H54 (cell line): ENCODE data around the gene CACUL1.
"Not testable (repeated sequence)": the region's sequence is repeated elsewhere in the genome, so short reads cannot be mapped to it uniquely, and the experiment has no call there.

Experiments used
- DNase-seq: peaks from one replicate; pipeline ENCODE4 v3.0.0; 2011; ENCODE audit warnings: low spot score, mixed read lengths; ENCODE audit not compliant: insufficient read length
- FAIRE-seq: peaks from 3 replicates; lab custom pipeline; 2011; peaks lifted over from hg19 to GRCh38; lab: Jason Lieb, UNC
- POLR2A ChIP-seq: IDR thresholded peaks from 2 replicates; pipeline ENCODE4 v1.6.1; 2011; ENCODE audit warnings: low read depth, mild to moderate bottlenecking, low read length

The CACUL1 gene

DNA sequence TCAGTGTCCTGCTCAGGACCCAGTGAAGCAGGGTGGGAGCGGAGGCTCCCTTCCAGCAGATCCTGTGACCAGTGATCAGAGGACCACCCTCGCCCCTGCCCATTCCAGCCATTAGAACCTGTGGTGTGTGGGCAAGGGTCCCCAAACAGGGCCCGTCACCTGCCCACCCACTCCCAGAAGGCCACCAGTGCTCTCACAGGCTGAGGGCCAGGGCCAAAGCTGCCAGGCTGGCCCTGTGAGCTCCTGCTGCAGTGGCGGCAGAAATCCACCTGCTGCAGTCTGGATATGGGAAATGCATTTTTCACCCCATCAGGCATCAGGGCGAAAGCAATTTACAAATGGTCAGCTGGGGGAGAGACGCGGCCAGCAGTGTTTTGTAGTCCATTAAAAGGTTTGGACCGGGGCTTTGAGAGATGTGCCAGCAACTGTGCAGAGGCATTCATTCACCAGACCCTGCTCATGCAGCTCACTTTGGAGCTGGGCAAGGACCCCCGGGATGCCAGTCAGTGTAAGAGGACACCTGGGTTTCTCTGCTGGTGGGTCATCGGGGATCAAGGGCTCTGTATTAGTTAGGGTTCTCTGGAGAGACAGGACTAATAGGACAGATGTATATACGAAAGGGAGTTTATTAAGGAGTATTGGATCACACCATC, 84.2 kb downstream of the CACUL1 start:
- DNase-seq (no peak), FAIRE-seq (no peak)
- TF ChIP-seq POLR2A, result no peak

GRCh38 chr10:118669835-118670234, 84.9 kb downstream of the CACUL1 start:
- no peak for DNase-seq

GRCh38 chr10:118669020-118669791, 85.6 kb downstream of the CACUL1 start:
- FAIRE-seq (no peak), DNase-seq (no peak)
- no peak for TF ChIP-seq POLR2A

More at GRCh38 chr10:118669835-118670234, 84.9 kb downstream of the CACUL1 start:
- FAIRE-seq, result no peak
- no peak for TF ChIP-seq POLR2A

DNA sequence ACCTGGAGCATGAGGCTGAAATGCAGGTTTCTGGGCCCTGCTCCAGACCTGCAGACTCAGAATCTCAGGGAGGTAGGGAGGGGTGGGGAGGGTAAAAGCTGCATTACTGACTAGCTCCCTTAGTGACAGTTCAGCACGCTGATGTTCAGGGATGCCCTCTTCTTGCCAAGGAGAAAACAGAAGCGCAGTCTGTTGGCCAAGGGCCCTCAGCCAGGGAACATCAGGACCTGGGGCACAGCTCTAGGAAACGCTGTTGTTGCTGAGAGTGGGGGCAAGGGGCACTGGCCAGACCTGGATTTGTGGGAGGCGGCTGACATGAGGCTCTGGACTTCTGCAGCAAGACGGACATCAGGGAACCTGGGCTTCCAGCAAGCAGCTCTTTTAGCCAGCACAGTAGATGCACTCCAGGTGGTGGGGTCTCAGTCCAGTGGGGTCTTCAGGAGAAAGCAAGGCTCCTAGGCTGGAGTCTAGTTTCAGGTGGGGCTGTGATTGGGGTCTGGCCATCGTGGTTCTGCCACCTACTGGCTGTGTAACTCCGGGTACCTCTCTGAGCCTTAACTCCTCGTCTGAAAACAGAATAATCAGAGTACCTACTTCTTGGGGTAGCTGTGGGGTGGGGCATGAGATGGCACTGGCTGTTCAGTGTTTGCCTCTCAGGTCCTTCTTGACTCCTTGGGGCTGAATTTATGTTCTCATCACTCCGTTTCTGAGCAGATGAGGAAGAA, 86.4 kb downstream of the CACUL1 start:
- DNase-seq (no peak), FAIRE-seq (no peak)
- no peak for TF ChIP-seq POLR2A

GRCh38 chr10:118667732-118668131, 87.0 kb downstream of the CACUL1 start:
- FAIRE-seq, result no peak
- TF ChIP-seq POLR2A, result no peak
- DNase-seq, result no peak

- DNase-seq (no peak), FAIRE-seq (no peak)
- no peak for TF ChIP-seq POLR2A
These were observed 88.4 kb downstream of the CACUL1 start for GRCh38 chr10:118666350-118666749.

DNA sequence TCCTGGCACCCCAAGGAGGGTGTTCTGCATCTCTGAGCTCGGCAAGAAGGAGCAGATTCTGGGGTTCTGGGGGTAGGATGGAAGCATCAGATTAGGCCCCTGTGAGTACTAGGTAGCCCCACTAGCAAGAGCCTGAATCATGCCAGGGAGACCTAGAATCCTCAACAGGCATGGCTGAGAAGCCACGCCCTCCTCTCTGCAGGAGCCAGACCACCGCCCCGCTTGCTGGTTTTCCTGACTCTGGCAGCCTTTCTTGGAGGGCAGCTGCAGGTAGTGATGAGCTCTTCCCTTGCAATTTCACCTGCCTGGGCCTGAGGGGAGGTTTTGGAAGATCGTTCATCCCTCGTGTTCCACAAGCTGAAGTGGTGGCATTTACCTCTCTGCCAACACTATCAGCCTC, 90.4 kb downstream of the CACUL1 start:
- no peak for DNase-seq
- no peak for FAIRE-seq
- TF ChIP-seq POLR2A, result no peak

DNA sequence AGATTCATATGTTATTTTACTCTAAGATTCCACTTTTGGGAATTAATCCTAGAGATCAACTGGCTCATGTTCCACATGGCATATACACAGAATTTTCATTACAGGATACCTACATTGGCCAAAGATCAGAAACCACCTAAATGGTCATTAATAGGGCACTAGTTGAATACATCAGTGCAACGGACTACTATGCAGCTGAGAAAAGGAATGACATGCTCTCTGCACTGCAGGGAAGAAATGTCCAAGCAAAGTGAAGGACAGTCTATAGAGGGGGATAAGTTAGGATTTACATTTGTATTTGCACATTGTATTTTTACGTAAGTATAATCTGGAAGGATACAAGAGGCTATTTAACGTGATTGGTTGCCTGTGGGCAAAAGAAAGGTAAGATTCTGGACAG, 91.6 kb downstream of the CACUL1 start:
- TF ChIP-seq POLR2A, result no peak
- DNase-seq, result no peak
- no peak for FAIRE-seq

GRCh38 chr10:118662228-118663035, 92.3 kb downstream of the CACUL1 start:
- DNase-seq, result no peak
- TF ChIP-seq POLR2A, result no peak
- no peak for FAIRE-seq

DNA sequence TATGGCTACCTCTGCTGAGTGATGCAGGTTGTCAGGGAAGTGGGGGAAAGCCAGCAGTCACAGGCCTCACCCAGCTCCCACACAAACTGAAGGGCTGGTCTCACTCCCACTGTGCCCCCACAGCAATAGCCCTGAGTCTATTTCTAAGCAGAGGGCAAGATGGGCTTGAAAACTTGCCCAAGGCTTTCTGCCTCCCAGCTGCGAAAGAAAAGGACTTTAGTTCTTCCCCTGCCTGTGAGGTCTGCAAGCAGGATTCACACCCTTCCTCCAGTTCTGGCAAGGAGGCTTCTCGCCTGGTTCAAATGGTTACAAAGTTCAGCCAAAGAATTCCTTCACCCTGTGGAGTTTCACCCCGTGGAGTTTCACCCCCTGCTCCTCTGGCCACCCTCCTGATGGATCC, 96.0 kb downstream of the CACUL1 start:
- no peak for TF ChIP-seq POLR2A
- FAIRE-seq (no peak), DNase-seq (no peak)

GRCh38 chr10:118658168-118658567, 96.6 kb downstream of the CACUL1 start:
- DNase-seq, FAIRE-seq: not testable (repeated sequence)

- DNase-seq, FAIRE-seq: not testable (repeated sequence)
These were observed 109.5 kb downstream of the CACUL1 start for GRCh38 chr10:118645294-118645693.

- no peak for TF ChIP-seq POLR2A
- FAIRE-seq, result no peak
- no peak for DNase-seq
These were observed 112.5 kb downstream of the CACUL1 start for GRCh38 chr10:118642228-118642627.
